Lung (tissue), 12 donors: Measurements from ENCODE around the gene CAMK2D. TPM values are rescaled to one million over a fixed set of nuclear protein-coding genes. Genes with fewer than 3 reads are reported as not detected.
A peak's percentile ranks its signal among the peaks of the same experiment; 100 is the strongest.

Experiments used
- ATAC-seq: fragments of 200-7000 bp; cut with Tn5 transposase; one replicate; pipeline ENCODE4 v1.9.1; 2020; ENCODE audit warnings: moderate number of reproducible peaks; ENCODE audit not compliant: insufficient read depth, low FRiP score
- DNase-seq, 3 donors: peaks; one replicate each; pipeline ENCODE4 v3.0.0-alpha.2; 2013 to 2017
- H3K27ac ChIP-seq, 2 donors: one replicate each; pipeline ENCODE4 v1.5.1; 2013; ENCODE audit warnings: mild to moderate bottlenecking in 2 of 2, moderate library complexity in 2 of 2, control low read depth in 1 of 2, inconsistent platforms in 1 of 2, low read depth in 1 of 2, low read length in 1 of 2
- H3K27me3 ChIP-seq, 3 donors: one replicate each; pipeline ENCODE4 v1.5.1; 2013; ENCODE audit warnings: low read length in 2 of 3; ENCODE audit not compliant: control insufficient read depth in 3 of 3, insufficient read depth in 3 of 3
- H3K36me3 ChIP-seq, 4 donors: one replicate each; pipeline ENCODE4 v1.5.1; 2013; ENCODE audit warnings: low read length in 4 of 4, mild to moderate bottlenecking in 1 of 4, moderate library complexity in 1 of 4; ENCODE audit not compliant: control insufficient read depth in 4 of 4, insufficient read depth in 4 of 4
- H3K4me1 ChIP-seq, 5 donors: one replicate each; pipeline ENCODE4 v1.5.1; 2013; ENCODE audit warnings: low read length in 5 of 5, mild to moderate bottlenecking in 2 of 5, moderate library complexity in 1 of 5; ENCODE audit not compliant: control insufficient read depth in 5 of 5, insufficient read depth in 5 of 5
- H3K4me3 ChIP-seq: one replicate; pipeline ENCODE4 v1.5.1; 2013; ENCODE audit warnings: mild to moderate bottlenecking, control low read depth, moderate library complexity
- H3K9ac ChIP-seq, 2 donors: one replicate each; pipeline ENCODE4 v1.5.1; 2013; ENCODE audit warnings: low read length in 2 of 2, control low read depth in 1 of 2; ENCODE audit not compliant: insufficient read depth in 1 of 2
- H3K9me3 ChIP-seq, 4 donors: one replicate each; pipeline ENCODE4 v1.5.1; 2013; ENCODE audit warnings: low read length in 3 of 4, mild to moderate bottlenecking in 1 of 4, moderate library complexity in 1 of 4; ENCODE audit not compliant: control insufficient read depth in 4 of 4, insufficient read depth in 3 of 4
- WGBS, 2 donors: extraction: QIAGEN DNeasy Blood & Tissue Kit; methylation state at CpG; one replicate each; pipeline ENCODE4 v1.1.7; 2013; 5-methylcytosine and 5-hydroxymethylcytosine counted together
- polyA plus RNA-seq, 2 donors: library from polyadenylated mRNA; stranded (reverse); fragments of 200-250 nt; gene quantifications; one replicate each; pipeline ENCODE4 v1.2.1, GENCODE V29; 2013
- total RNA-seq, 2 donors: library from RNA; depleted of rRNA in 1 of 2; stranded (reverse); fragments of >200 nt in 1 of 2; gene quantifications; one replicate each; pipeline ENCODE4 v1.2.1, GENCODE V29; 2014 to 2021
- TF ChIP-seq, protein P1 (sequence below): IDR thresholded peaks from 2 replicates; pipeline ENCODE4 v1.5.1; 2012; ENCODE audit warnings: mild to moderate bottlenecking; ENCODE audit errors: control extremely low read depth, extremely low read depth
- donor health status: control.
- donor health status: control.
- donor health status: Bipolar disorder and iron deficiency.
- donor health status: healthy.
- donor health status: DM: yes; HTN: yes; CAD: no.

The CAMK2D gene
- total and polyA plus RNA-seq, 4 donors, result 11.9 to 98.2 (median 36.6) TPM

DNA sequence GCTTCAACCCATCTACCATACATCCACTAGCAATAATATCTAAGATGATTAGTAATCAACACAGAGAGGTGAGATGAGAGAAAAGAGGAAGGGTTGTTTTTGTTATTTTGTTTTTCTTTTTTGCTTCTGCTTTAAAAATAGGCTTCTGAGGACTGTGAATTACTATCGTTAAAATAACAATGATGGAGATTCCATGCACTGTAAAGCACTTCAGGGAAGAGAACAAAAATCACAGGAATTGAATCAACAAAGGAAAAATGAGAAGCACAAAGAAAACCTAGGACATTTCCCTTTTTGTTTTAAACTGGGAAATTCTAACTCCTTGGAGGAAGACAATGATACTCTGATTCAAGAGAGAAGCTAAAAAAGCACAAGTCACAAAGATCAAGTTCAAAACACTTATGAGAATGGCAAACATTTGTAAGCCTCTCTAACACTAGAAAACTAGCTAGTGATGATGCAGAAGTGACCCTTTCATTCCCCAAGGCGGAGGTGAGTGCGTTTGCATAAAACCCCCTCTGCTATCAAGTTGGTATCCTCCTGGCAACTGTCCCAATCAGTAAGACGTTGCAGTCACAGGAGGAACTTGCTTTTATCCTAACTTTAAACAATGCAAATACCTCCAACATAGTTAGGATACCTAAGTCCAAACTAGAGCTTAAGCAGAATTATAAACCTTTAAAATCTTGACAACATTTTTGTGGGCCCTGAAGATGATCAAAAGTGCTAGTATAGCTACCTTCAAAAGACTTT lies 308.5 kb downstream of the CAMK2D start:
- peak overlapping the region in 1 of 2 donors; percentile 21 for H3K27ac ChIP-seq
- H3K27me3 ChIP-seq, result no peaks in the 10 kb centered on the region
- no peaks in the 10 kb centered on the region for H3K9me3 ChIP-seq
- peak; percentile 20 to 75 (median 53) for DNase-seq
- peaks cover 3 to 15% (median 5%) of the 10 kb centered on the region in 4 donors for H3K36me3 ChIP-seq
- TF ChIP-seq, protein P1, sequence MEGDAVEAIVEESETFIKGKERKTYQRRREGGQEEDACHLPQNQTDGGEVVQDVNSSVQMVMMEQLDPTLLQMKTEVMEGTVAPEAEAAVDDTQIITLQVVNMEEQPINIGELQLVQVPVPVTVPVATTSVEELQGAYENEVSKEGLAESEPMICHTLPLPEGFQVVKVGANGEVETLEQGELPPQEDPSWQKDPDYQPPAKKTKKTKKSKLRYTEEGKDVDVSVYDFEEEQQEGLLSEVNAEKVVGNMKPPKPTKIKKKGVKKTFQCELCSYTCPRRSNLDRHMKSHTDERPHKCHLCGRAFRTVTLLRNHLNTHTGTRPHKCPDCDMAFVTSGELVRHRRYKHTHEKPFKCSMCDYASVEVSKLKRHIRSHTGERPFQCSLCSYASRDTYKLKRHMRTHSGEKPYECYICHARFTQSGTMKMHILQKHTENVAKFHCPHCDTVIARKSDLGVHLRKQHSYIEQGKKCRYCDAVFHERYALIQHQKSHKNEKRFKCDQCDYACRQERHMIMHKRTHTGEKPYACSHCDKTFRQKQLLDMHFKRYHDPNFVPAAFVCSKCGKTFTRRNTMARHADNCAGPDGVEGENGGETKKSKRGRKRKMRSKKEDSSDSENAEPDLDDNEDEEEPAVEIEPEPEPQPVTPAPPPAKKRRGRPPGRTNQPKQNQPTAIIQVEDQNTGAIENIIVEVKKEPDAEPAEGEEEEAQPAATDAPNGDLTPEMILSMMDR, result no peak
- 25 to 38% methylated on average over 4 of the region's 4 CpGs for WGBS, 2 donors
- no peak for ATAC-seq
- no peak overlapping the region for H3K4me3 ChIP-seq
- H3K4me1 ChIP-seq, result peaks cover 1 to 13% (median 6%) of the 10 kb centered on the region in 5 donors
- no peak overlapping the region for H3K9ac ChIP-seq

DNA sequence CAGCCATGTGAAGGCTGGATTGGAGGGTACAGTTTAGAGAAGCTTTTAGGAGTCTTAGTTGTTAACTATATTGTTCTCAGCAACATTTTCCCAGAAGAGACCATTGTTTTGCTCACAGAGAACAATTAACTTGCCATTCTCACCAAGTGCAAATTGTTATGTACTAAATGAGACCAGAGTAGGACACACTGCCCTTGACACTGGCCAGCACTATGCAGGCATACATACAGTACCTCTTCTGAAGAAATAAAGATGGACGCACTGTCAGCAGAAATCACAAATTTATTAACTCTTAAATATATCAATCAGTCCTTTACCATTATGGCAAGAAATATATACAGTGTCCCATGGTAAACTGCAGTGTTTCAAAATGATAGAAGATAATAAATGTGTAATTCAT lies 309.4 kb downstream of the CAMK2D start:
- TF ChIP-seq, protein P1, result no peak
- DNase-seq (no peak), ATAC-seq (no peak)
- H3K4me3 ChIP-seq, result no peak overlapping the region
- peaks cover under 1 to 13% (median 3%) of the 10 kb centered on the region in 4 donors for H3K36me3 ChIP-seq
- H3K9me3 ChIP-seq, result no peaks in the 10 kb centered on the region
- no peak overlapping the region for H3K9ac ChIP-seq
- H3K27ac ChIP-seq, result no peak overlapping the region
- H3K27me3 ChIP-seq, result no peaks in the 10 kb centered on the region
- peaks cover 1 to 17% (median 11%) of the 10 kb centered on the region in 5 donors for H3K4me1 ChIP-seq
- 96 to 98% methylated on average over 1 of the region's 1 CpG for WGBS, 2 donors

DNA sequence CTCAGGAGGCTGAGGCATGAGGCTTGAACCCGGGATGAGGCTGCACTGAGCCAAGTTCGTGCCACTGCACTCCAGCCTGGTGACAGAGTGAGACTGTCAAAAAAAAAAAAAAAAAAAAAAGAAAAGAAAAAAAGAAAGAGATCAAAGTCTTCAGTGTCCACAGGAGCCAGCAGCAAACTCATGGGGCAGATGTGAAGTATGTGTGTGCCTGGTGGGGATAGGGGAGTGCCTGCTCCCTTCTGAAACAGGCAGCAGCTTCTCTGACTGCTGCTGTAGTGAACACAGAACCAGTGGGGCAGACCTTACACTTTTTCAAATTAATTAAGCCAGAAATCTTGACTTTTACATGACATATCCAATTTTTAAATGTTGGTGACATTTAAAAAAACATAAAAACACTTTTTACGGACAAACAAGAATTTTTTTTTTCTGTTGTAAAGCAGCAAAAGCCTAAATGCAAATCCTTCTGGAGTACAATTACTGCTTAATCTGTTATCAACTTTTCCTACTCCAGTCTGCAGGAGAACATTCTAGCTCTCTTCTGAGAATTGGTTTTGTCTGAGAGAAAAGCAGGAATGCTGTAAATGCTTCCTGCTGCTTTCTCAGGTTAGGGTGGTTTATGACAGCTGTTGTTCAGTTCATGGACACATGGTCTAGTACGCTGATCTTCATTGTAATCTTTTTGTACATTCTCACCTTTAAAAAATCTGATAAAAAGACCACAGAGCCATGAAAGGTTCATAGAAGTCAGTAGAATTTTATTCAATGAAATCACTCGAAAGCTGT lies 311.1 kb downstream of the CAMK2D start:
- no peak overlapping the region for H3K4me3 ChIP-seq
- no peak overlapping the region for H3K27ac ChIP-seq
- ATAC-seq (no peak), DNase-seq (no peak)
- peaks cover 4 to 24% (median 19%) of the 10 kb centered on the region in 5 donors for H3K4me1 ChIP-seq
- WGBS, 2 donors, result 91 to 96% methylated on average over 5 of the region's 5 CpGs
- TF ChIP-seq, protein P1, result no peak
- no peaks in the 10 kb centered on the region for H3K27me3 ChIP-seq
- peaks cover 0 to 4% (median 0%) of the 10 kb centered on the region in 4 donors for H3K36me3 ChIP-seq
- no peaks in the 10 kb centered on the region for H3K9me3 ChIP-seq
- no peak overlapping the region for H3K9ac ChIP-seq
